ENCODE results near the gene THTPA.
"Not testable (repeated sequence)": the region's sequence is repeated elsewhere in the genome, so short reads cannot be mapped to it uniquely, and the experiment has no call there.

The THTPA gene

GRCh38 chr14:23533652-23534435 is 22.2 kb upstream of the THTPA start:
- no peak for DNase-seq (ENCODE audit: low spot score)

DNA sequence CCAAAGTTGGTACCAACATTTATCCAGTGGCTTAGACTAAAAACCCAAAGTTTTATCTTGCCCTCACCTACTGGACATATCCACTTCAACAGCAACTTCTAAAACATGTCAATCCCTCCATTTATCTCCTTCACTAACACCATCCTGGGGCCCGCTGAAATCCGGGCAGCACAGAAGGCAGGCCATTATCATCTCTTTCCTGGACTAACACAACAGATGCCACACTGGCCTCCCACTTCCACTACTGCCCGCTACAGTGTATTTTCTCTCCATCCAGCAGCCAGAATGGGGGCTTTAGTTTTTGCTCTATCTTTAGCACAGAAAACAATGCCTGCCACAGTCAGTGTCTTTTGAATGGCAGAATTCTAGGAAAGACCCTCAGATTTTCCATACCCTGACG is 20.1 kb upstream of the THTPA start:
- no peak for DNase-seq (ENCODE audit: low spot score)

DNA sequence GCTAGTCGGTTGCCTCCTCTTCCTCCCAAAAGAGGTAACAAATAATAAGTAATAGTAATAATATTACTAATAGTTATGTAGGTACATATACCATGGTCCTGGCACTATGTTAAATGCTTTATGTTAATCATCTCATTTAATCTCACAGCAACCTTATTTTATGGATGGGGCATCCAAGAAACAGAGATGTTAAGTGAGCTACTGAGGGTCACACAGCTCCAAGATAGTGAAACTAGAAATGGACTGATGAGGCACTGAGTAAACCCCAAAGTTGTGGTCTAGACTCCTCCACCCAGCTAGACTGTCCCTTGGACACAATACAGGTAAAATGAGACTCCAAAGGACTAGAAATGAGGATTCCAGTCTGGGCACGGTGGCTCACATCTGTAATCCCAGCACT is 19.6 kb upstream of the THTPA start:
- no peak for DNase-seq (ENCODE audit: low spot score)

GRCh38 chr14:23536906-23537305 is 19.2 kb upstream of the THTPA start:
- DNase-seq (ENCODE audit: low spot score): not testable (repeated sequence)

DNA sequence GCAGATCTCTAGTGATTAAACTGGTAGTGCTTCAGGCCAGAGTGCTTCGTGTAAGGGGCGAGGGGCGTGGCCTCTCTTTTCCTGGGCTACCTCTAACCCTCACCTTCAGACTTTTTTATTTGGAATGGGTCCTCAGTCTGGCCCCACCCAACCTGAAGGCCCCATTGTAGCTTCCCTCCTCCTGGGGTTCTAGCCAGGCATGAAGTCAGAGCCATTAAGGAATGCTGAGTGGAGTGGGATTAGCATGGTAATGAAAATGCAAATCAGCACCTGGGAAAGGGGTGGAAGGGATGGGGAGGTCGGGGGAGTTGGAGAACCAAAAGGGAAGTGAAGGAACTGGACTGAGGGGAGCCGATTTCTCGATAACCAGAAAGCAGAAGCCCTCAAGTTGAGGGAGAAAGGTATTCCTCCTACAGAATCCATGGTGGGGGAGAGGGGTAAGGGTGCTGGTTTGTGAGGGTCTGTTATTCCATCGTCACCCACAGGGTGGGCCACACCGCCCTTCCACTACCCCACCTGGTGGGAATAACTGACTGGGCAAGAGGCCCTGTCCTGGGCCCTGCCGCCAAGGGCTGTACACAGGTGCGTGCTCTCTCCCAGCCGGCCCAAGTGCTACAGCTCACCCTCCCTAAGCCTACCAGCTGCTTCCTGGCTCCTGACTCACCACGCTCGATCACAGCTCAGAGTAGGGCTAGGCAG is 18.6 kb upstream of the THTPA start:
- DNase-seq (ENCODE audit: low spot score): no peak

DNA sequence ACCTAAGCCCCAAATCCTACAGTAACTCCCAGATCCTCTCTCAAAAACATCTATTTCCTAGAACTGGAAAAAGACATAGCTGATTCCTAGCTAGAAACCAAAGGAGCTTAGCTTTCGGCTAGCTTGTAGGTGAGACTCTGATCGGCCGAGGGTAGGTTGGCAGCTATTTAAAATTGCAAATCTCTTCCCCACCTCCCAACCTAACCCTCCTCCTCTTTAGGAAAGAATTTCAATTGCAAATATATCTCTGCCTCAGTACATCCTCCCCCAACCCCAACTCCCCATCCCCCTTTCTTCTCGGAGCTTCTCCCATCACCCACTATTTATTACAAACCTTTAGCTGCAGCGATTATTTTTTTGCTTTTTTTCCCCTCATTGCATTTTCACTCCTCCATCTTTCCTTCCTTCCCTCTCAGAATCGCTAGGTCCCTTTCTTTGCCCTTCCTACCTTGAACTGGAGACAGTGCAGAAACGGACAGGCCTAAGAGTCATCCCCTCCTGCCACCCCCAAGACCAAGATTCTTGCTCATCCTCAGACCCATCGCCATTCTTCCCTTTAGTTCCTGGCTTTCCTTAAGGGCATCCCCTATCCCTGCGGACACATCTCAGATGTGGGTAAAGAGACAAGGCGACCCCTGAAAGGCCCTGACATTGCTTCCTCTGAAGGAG is 17.9 kb upstream of the THTPA start:
- no peak for DNase-seq (ENCODE audit: low spot score)

- no peak for DNase-seq (ENCODE audit: low spot score)
Observed at GRCh38 chr14:23538785-23539184, 17.3 kb upstream of the THTPA start.

DNA sequence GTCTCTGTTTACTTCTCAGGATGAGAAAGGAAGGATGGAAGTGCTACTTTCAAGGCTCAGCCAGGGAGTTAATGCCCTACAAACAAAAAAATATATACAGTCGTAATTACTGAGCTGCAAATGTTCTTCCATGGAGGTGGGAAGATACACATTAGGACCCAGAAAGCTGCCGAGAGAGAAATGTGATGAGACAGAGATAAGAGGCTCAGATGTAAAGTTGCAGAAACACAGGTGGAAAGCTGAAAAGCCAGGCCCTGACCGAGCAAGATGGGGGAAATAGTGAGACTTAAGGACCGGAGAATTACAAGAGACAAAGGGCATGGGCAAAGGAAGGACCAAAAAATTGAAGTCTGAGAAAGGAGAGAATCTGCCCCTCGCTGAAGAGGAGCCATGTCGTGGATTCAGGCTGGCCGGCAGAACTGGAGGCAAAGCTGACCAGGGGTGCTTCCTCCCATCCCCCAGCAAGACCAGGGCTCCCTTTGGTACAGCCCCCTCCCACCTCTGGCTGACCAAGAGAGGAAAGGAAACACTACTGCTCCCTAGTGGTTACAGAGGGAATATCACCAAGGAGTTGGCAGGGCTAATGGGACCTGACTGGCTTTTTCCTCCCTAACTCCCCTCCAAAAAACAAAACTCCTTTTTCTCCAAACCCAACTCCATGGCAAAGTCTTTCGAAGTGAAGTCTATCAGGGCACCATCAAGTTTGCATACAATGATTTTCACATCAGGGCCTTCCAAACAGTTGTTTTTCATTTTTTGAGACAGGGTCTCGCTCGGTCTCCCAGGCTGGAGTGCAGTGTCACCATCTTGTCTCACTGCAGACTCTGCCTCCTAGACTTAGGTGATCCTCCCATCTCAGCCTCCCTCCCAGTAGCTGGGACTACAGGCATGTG is 16.6 kb upstream of the THTPA start:
- DNase-seq (ENCODE audit: low spot score): peak; percentile 54

GRCh38 chr14:23540141-23540469 is 16.0 kb upstream of the THTPA start:
- no peak for DNase-seq (ENCODE audit: low spot score)

DNA sequence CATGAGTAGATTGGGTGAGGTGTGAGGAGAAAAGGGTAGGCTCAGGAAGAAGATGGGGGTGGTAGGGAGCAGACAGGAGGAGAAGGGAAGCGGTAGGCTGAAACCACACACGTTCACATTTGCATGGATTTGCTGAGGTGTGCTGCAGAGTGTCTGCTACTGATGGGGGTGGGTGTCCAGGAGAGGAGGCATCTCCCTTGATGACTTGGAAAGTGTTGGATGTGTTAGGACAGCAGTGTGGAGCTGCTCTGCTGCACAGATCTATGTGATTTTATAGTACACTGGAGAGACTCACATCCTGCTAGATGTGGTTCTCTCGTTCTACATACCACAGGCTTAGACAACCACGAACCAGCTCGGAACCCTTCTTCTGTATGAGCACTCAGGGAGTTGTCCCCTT is 13.8 kb upstream of the THTPA start:
- DNase-seq (ENCODE audit: low spot score): no peak

DNA sequence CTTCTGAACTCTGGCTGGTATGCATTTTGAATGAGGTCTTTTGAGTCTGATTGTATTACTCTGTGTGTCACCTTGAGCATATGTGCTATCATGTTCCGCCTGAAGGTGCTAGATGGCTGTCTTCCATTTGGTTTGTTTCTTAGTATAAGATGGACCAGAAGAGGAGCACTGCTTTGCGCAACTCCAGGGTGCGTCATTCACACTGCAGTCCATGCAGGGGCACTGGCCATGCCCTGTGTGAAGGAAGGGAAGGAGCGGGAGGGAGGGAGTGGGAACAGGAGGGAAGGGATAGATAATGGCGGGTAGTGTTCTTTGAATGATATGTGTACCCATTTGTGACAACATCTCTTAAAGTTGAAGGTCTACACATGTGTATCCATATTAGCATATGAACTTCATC is 12.7 kb upstream of the THTPA start:
- DNase-seq (ENCODE audit: low spot score): no peak

- no peak for DNase-seq (ENCODE audit: low spot score)
Observed at GRCh38 chr14:23544511-23545447, 11.3 kb upstream of the THTPA start.

- no peak for DNase-seq (ENCODE audit: low spot score)
Observed at GRCh38 chr14:23545740-23546365, 10.2 kb upstream of the THTPA start.

- DNase-seq (ENCODE audit: low spot score): no peak
Observed at GRCh38 chr14:23546450-23547035, 9.5 kb upstream of the THTPA start.

GRCh38 chr14:23547924-23548323 is 8.1 kb upstream of the THTPA start:
- no peak for DNase-seq (ENCODE audit: low spot score)

DNA sequence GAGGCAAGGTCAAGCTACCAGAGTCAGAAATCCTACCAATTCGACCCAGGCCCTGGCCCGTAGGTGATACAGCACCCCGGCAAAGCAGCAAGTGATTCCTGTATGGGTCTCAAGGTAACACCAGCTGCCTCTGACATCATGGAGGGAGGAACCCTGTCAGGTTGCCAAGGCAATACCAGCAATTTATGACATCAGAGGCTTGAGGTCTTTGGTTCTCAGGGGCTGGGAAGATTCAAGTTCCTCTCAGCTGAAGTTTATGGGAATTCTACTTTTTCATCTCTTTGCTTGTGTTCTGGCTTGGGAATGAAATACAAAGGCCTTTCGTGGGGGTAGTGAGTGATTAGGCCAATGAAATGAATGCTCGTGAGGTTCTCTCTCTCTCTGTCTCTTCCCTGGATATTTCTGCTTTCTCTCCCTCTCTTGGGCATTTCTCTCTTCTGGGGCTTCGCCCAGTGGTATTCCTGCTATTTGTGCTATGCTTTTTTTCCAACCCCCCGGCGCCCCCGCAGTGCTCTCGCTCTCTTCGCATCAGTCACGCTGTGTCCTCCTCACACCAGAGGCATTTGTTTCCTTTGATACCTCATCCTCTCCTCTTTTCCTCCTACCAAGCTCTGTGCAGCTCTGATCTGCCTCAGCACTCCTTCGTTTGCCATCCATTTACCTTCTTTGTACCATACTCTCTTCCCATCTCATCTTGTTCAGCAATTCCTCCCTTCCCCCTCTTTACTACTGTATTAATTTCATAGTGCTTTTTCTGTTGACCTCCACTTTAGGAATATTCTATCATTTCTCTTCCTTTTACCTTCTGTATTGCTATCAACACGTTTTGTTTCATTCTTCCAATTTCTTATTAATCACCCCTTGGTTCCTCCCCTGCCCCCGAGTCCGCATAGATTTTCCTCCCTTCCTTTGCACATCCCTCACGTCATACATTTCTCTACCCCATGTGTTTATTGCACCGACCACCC is 7.4 kb upstream of the THTPA start:
- no peak for DNase-seq (ENCODE audit: low spot score)

DNA sequence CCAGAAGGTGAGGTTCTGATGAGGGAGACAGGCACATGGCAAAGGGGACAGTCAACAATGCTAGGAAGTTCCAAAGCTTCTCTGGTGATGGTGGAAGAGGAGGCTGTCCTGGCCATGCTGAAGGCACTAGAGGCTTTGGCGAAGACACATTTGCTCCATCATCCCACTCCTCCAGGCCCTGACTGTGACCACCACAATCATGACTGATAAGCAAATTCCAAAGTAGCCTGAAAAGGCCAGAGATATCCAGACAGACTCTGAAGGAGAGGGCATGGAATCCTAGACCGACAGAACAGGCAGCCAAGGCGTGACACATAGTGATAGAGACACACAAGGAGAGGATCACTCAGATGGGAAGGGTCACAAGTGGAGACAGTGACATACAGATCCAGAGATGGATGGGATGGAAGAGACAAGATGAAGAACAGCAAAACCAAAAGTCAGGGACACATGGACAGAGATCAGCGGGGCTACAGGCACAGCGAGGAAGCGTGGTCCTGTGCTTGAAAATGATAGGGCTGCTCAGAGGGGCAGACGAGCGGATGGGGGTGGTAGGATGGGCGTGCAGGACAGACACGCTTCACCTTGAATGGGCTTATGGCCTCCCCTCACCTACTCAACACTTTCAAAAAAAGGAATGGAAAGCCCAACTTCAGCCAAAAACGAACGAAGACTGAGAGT is 5.8 kb upstream of the THTPA start:
- no peak for DNase-seq (ENCODE audit: low spot score)

DNA sequence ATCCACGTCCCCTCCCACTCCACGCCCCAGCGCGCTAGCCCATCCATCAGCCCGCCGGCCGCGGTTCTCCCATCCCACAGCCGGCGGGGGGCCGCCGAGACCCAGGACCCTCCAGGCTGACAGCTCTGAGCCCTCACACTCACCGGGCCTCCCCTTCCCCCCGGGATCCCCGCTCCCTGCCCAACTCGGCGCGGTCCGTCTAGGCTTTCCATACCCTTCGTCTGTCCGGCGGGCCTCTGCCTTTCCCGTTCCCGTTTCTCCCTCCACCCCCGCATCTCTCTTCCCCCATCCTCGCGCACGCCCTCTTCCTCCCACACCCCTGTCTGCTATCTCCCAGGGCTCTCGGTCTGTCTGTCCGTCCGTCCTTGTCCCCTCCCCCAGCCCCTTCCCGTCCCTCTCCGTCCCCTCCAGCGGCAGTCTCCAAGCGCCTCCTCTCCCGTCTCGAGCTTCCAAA is 5.2 kb upstream of the THTPA start:
- DNase-seq (ENCODE audit: low spot score): no peak

Measured in CD4-positive, alpha-beta T cell treated with Interleukin-15 for 4 hours (primary cell).